ENCODE measurements around the gene FAM241B.

Gene FAM241B

DNA sequence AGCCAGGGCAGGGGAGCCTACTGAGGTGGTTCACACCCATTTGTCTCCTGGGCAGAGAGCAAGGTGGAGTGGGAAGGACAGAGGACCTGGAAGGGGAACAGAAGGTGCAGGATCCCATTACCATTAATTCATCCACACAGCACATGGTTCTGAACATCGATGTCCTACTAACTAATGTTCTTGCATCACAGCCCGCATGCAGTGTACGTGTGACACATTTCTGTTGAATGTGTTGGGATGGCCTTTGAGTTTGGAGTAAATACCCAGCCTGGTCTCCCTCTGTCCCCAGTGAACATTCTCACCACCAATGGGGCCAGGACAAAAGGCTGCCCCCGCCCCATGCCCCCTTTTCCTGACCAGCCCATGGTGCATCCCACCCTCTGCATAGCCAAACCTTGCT lies 46.3 kb downstream of the FAM241B start:
- H3K79me2 ChIP-seq (ENCODE audit: insufficient read depth, low read length), result no peaks in the 10 kb centered on the region
- no peaks in the 10 kb centered on the region for H4K20me1 ChIP-seq (ENCODE audit: low read depth, low read length)
- no peaks in the 10 kb centered on the region for H3K36me3 ChIP-seq (ENCODE audit: low read length)
- no peak for TF ChIP-seq CTCF (IDR thresholded peaks at IDR 0.05; ENCODE audit: insufficient read depth, low read length, poor library complexity, severe bottlenecking)
- TF ChIP-seq EZH2phosphoT487 (conservative IDR thresholded peaks at IDR 0.05; ENCODE audit: low read length), result no peak
- no peaks in the 10 kb centered on the region for H3K9me2 ChIP-seq (replicated peaks; ENCODE audit: insufficient read depth, low read length)
- no peak overlapping the region for H3K27ac ChIP-seq (ENCODE audit: low read depth, low read length)
- no peaks in the 10 kb centered on the region for H3K9me3 ChIP-seq (ENCODE audit: insufficient read depth, low read length)
- 0 out of 2 replicates have a peak, but pooled peaks cover 3% of the 10 kb centered on the region for H3K27me3 ChIP-seq (ENCODE audit: low read length)
- no peak overlapping the region for H3K9ac ChIP-seq (ENCODE audit: low read length)
- H3K4me3 ChIP-seq (ENCODE audit: insufficient read depth, low read length, poor library complexity, severe bottlenecking), result no peak overlapping the region
- H2AFZ ChIP-seq (ENCODE audit: low read depth, low read length, severe bottlenecking), result no peak overlapping the region
- H3K4me2 ChIP-seq (ENCODE audit: low read depth, low read length, poor library complexity, severe bottlenecking), result no peak overlapping the region
- no peaks in the 10 kb centered on the region for H3F3A ChIP-seq (ENCODE audit: insufficient read depth)

GRCh38 chr10:69677985-69678654 lies 48.1 kb downstream of the FAM241B start:
- H3K9me2 ChIP-seq (replicated peaks; ENCODE audit: insufficient read depth, low read length), result no peaks in the 10 kb centered on the region
- no peaks in the 10 kb centered on the region for H3K9me3 ChIP-seq (ENCODE audit: insufficient read depth, low read length)
- H3K27ac ChIP-seq (ENCODE audit: low read depth, low read length), result no peak overlapping the region
- H2AFZ ChIP-seq (ENCODE audit: low read depth, low read length, severe bottlenecking), result no peak overlapping the region
- H3K36me3 ChIP-seq (ENCODE audit: low read length), result no peaks in the 10 kb centered on the region
- no peaks in the 10 kb centered on the region for H4K20me1 ChIP-seq (ENCODE audit: low read depth, low read length)
- H3K9ac ChIP-seq (ENCODE audit: low read length), result no peak overlapping the region
- 0 out of 2 replicates have a peak, but pooled peaks cover 3% of the 10 kb centered on the region for H3K27me3 ChIP-seq (ENCODE audit: low read length)
- H3K4me3 ChIP-seq (ENCODE audit: insufficient read depth, low read length, poor library complexity, severe bottlenecking), result no peak overlapping the region
- no peak overlapping the region for H3K4me2 ChIP-seq (ENCODE audit: low read depth, low read length, poor library complexity, severe bottlenecking)
- TF ChIP-seq CTCF (IDR thresholded peaks at IDR 0.05; ENCODE audit: insufficient read depth, low read length, poor library complexity, severe bottlenecking) (no peak), EZH2phosphoT487 (conservative IDR thresholded peaks at IDR 0.05; ENCODE audit: low read length) (no peak)
- no peaks in the 10 kb centered on the region for H3K79me2 ChIP-seq (ENCODE audit: insufficient read depth, low read length)
- H3F3A ChIP-seq (ENCODE audit: insufficient read depth), result no peaks in the 10 kb centered on the region

DNA sequence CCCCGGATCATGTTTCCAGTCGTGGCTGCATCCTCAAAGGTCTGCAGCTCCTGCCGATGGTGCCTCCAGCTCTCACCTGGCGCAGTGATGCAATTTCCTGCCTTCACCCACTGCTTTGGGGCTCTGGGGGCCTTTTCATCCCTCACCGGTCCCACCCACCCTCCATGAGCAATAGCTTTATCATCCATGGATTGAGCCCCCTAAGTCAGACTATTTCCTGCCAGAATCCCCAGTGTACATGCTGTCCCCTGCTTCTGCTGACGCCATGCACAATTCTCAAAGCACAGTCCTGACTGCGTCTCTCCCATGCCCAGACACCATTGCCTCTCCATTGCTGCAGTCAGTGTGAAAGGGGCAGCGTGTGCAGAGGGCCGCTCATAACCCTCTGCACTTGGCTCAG lies 49.7 kb downstream of the FAM241B start:
- Histone ChIP-seq H3K4me2 (ENCODE audit: low read depth, low read length, poor library complexity, severe bottlenecking) (no peak overlapping the region), H3K27me3 (ENCODE audit: low read length) (0 out of 2 replicates have a peak, but pooled peaks cover 3% of the 10 kb centered on the region), H3K9me2 (replicated peaks; ENCODE audit: insufficient read depth, low read length) (no peaks in the 10 kb centered on the region), H2AFZ (ENCODE audit: low read depth, low read length, severe bottlenecking) (no peak overlapping the region), H3K9ac (ENCODE audit: low read length) (no peak overlapping the region), H4K20me1 (ENCODE audit: low read depth, low read length) (no peaks in the 10 kb centered on the region), H3K27ac (ENCODE audit: low read depth, low read length) (no peak overlapping the region), H3K36me3 (ENCODE audit: low read length) (no peaks in the 10 kb centered on the region), H3K4me3 (ENCODE audit: insufficient read depth, low read length, poor library complexity, severe bottlenecking) (no peak overlapping the region), H3F3A (ENCODE audit: insufficient read depth) (no peaks in the 10 kb centered on the region), H3K9me3 (ENCODE audit: insufficient read depth, low read length) (no peaks in the 10 kb centered on the region), H3K79me2 (ENCODE audit: insufficient read depth, low read length) (no peaks in the 10 kb centered on the region)
- TF ChIP-seq CTCF (IDR thresholded peaks at IDR 0.05; ENCODE audit: insufficient read depth, low read length, poor library complexity, severe bottlenecking) (no peak), EZH2phosphoT487 (conservative IDR thresholded peaks at IDR 0.05; ENCODE audit: low read length) (no peak)
